CD4-positive, alpha-beta T cell treated with Interleukin-17A for 1 hour (primary cell): ENCODE results near the gene STIM2.
"Not testable (repeated sequence)": the region's sequence is repeated elsewhere in the genome, so short reads cannot be mapped to it uniquely, and the experiment has no call there.

ENCODE experiments used
- DNase-seq: peaks from one replicate; pipeline ENCODE4 v3.0.0-alpha.2; 2020

Gene STIM2

DNA sequence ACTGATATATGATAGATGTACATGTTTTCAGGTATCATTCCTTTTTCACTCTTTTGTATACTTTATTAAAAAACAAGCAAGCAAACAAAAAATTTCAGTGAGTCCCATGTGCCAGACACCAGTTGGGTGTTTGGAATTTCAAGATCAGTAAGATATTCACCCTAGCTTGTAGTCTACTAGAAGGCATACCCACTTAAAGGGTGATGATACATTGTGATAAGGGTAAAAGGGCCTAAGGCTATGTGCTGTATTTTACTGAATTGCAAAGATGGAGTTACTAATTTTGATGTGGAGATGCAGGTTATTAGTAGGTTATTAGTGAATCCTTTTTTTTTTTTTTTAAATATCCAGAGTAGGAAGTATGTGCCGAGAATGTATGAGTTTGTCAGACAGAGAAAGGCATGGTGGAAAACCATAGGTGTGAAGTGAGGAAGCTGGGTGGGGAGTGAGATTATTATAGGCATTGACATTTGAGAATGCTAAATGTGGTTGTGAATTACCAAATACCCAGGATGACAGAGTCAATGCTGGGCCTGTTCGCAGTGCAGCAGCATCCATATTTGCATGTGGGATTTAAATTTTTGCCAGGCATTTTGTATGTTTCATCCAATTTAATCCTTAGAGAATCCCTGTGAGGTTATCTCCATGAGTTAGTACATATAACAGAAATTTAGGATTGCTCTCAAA, 10.1 kb downstream of the STIM2 start:
- no peak for DNase-seq

DNA sequence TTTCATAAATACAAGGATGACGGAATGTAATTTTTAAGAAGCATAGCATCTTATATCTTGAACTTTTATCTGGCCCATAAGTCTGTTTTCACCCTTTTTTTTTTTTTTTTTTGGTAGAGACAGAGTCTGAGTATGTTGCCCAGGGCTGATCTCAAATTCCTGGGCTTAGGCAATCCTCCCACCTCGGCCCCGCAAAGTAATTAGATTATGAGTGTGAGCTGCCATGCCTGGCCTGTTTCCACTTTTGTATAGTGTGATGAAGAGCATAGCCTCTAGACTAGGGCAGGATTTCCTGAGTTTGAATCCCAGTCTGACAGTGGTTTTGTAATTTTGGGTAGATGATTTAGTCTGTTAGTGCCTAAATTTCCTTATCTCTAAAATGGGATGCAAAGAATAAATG, 11.0 kb downstream of the STIM2 start:
- DNase-seq = no peak

DNA sequence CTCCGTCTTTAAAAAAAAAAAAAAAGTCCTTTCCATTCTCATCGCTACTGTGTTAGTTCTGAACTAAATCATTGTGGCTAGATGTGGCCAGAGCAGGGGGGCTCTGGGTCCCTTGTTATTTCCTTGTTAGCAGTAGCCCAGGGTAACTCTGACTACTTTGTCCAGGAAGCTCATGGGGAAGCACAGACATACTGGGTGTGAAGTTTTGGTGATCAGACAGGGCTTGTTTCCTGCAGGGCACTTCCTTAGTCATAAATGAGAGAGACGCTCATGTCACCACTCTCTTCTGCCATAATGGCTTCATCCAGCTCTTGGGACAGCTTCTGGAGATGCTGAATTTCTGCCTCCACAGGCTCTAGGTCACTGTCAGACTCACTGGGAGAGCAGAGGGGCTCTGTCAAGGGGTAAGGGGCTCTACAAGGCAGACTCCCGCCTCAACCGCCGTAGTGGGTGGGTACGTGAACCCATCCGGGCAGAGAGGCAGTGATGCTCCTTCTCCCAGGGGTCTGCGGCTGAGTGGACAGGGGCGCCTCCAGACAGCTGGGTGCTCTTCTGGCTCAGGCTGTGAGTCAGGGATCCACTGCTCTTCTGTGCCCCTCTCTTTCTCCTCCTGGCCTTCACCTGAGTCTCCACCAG, 12.9 kb downstream of the STIM2 start:
- peak; percentile 92 for DNase-seq

DNA sequence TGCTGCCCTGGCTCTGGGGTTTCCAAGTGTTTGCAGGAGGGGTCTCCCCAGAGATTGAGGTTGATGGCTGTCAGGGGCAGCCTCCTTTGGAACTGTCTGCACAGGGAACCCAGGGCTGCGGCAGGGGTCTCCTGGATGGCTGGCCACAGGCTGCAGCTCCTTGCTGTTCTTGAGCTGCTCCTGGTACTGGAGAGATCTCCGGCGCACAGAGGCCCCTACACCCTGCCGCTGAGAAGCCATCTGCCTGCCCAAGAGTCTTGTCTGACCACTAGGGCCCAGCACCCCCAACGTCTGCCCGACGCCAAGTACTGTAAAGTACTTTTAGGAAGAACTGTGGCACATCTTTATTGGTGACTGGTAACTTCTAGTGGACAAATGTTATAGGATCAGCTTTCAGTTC, 13.5 kb downstream of the STIM2 start:
- no peak for DNase-seq

DNA sequence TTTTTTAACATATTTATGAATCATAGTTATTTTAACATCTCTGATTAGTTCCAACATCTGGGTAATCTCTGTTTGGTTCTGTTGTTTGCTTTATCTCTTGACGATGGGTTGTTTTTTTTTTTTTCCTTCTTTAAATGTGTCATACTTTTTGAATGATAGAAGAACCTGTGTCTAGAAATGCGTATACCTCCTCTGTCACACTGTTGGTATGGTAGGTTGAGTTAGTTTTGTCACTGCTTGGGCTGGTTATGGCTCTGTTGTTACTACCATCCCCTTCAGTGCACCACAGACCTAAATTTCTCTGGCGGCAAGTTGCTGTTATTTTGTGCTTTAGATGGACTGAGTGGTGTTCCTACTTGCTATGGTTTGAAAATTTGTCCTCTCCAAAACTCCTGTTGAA, 16.8 kb downstream of the STIM2 start:
- peak; percentile 42 for DNase-seq

DNA sequence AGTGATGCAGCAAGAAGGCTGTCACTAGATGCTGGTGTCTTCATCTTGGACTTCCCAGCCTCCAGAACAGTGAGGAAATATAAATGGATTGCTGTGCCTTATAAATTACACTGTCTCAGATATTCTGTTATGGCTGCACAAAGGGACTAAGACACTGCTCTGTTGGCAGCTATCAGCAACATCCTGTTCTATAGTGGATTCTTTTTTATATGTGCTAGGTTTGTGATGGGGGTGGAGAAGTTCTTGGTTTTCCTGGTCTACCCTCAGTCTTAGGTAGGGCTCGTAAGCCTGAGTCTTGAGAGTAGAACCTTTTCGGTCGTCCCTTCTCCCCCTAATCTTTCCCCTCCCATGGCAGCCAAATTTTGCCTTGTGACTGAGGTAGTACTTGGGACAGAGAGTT, 17.3 kb downstream of the STIM2 start:
- peak; percentile 49 for DNase-seq

DNA sequence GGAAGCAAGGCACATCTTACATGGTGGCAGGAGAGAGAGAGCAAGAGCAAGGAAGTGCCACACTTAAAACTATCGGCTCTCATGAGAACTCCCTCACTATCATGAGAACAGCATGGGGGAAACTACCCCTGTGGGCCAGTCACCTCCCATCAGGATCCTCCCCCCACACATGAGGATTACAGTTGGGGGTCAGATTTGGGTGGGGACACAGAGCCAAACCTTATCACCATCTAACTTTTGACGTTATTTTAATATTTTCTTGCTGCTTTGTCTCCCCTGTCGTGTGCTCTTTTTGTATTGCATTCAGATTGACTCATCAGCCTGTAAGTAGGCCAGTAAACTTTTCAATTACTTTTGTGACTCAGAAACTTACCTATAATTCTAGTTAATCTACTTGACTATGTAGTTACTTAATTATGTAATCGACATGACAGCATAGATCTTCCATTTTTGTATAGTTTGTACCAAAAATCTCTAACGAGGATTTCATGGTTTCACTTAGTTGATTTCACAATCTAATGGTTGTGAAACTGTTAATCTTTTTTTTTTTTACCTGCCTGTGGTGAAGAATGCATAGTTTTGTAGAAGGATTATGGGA, 18.3 kb downstream of the STIM2 start:
- peak; percentile 58 for DNase-seq

DNA sequence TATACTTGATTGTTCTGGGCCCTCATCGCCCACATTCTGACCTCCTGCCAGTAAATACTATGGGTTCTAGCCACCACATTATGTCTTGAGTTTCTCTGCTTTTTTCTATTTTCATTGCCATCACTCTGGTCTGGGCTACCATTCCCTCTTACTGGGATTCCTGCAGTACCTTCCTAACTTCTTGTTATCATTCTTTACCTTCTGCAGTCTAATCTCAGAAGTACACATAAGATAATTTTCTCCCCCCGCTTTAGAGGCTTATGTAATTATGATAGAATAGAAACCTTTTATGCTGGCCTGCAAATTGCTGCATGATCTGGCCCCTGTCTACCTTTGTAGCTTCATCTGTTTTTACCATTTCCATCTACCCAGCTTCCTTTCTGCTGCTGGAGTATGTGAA, 19.2 kb downstream of the STIM2 start:
- no peak for DNase-seq

DNA sequence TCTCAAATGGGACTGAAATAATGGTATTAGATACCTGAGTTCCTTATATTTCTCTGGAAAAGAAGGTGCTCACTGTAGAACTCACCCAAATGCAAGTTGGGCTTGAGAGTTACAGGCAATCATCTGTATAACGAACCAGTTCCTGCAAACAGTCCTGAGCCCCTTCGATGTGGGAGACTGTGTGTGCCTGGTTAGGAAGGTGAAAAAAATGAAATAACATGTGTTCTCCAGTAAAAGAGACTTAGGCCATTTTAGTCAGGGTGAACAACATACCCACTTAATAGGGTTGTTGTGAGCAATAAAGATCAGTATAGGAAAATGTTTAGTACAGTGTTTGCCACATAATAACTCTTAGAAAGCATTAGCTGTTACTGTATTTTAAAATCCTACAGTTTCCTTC, 23.4 kb downstream of the STIM2 start:
- peak; percentile 36 for DNase-seq

DNA sequence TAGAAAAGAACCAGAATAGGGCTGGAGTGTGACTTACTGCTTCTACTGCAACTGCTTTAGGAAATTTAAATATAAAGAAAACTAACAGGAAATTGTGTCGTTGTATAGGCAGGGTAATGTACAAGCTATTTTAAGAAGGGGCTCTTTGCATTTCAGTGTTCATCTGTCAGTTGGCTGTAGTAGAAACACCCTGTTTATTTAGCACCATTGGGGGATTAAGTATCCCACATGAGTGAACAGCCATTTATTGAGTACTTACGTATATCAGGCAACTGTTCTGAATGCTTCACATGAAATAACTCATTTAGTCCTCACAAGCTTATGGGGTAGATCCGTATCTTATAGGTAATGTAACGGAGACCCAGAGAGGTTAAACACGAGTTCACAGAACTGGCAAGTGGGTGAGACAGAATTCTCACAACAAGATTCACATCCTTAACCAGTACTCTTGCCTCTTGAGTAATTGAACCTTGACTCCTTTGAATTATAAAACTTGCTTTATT, 23.9 kb downstream of the STIM2 start:
- peak; percentile 79 for DNase-seq

DNA sequence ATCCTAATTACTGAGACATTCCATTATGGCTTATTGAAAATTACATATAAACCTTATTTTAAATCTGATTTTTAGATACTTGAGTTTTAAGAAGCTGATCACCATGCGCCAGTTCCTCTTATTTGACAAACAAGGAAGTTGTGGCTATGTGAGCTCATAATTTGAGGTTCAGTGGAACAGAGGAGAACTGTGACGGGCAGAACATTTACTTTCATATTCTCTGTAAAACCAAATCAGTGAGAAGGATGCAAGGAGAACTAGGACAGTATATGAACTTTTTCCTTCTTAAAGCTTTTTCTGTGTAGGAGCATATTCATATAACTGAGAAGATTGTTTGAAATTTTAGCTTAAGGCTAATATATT, 25.3 kb downstream of the STIM2 start:
- DNase-seq = peak; percentile 89

DNA sequence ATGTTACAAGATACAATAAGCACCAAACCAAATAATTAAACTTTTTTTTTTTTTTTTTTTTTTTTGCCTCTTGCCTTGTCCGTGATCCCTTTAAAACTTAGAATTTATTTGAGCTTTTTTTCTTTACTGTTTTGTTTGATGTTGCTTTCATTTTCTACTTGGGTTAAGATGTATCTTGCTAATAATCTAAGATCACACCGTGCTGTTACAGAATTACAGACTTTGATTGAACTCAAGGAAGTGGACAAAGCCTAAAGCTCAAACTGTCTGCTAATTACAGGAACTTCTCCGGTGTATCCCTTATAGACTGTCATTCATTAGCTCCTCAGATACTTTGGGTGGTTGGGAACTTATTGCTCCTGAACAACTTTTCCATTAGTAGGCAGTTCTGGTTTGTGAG, 26.5 kb downstream of the STIM2 start:
- peak; percentile 70 for DNase-seq

DNA sequence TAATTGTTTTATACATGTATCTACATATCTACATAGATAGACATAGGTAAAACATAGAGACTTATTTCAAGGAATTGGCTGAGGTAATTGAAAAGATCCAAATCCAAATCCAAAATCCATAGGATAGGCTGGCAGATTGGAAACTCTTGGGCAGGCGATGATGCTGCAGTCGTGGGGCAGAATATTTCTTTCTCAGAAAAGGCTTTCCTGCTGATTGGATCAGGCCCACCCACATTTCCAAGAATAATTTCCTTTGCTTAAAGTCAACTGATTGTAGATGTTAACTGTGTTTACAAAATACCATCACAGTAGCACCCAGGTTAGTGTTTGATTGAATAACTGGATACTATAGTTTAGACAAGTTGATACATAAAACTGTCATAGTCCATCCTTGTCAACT, 27.2 kb downstream of the STIM2 start:
- no peak for DNase-seq

DNA sequence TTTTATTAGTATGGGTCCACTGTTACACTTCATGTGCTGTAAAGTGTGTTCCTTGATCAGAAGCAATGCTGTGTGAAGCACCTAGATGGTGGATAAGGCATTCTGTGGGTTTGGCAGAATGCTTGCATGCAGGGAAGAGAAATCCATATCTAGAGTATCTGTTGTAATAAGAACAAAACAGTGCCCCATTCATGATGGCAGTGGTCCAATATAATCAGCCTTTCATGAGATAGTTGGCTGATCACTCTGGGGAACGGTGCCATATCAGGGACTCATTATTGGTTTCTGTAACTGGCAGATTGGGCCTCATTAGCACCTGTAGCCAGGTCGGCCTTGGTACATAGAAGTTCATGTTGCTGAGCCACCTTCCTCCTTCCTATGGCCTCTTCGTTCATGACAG, 28.7 kb downstream of the STIM2 start:
- no peak for DNase-seq

DNA sequence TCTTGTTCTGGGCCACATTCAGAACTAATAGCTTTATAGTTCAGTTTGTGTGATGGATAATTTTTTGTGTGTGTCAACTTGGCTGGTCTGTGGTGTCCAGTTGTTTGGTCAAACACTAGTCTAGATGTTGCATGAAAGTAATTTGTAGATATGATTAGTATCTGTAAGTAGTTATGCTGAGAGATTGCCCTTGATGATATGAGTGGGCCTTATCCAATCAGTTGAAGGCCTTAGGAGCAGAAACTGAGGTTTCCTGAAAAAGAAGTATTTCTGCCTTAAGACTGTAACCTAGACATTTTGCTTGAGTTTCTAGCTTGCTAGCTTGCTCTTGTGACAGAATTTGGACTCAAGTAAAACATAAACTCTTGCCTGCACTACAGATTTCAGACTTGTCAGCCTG, 30.4 kb downstream of the STIM2 start:
- DNase-seq = no peak

DNA sequence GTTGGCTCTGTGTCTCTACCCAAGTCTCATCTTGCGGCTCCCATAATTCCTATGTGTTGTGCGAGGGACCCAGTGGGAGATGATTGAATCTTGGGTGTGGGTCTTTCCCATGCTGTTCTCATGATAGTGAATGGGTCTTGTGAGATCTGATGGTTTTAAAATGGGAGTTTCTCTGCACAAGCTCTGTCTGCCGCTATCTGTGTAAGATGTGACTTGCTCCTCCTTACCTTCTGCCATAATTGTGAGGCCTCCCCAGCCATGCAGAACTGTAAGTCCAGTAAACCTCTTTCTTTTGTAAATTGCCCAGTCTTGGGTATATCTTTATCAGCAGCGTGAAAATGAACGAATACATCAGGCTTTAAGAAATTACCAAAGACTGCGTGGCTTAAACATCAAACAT, 31.2 kb downstream of the STIM2 start:
- DNase-seq = no peak

DNA sequence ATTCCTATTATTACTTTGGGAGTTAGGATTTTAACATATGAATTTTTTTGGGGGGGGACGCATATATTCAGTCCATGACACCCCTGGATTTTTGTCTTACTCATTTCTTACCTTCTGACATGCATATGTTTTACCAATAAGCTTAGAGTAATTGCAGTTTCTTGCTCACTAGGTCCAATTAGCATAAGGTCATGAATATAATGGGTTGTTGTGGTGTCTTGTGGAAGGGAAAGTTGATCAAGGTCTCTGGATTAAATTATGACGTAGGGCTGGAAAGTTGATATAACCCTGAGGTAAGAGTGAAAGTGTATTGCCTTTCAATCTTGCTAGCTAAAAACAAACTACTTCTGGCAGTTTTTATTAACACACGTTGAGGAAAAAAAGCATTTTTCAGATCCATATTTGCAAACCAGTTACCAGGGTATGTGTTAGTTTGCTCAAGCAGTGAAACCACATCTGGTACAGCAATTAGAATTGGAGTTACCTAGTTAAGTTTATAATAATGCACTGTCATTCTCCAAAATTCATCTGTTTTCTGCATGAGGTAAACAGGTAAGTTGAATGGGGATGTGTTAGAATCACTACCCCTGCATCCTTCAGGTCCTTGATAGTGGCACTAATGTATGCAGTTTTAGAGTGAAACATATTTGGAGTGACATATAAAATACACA, 32.0 kb downstream of the STIM2 start:
- DNase-seq = no peak

DNA sequence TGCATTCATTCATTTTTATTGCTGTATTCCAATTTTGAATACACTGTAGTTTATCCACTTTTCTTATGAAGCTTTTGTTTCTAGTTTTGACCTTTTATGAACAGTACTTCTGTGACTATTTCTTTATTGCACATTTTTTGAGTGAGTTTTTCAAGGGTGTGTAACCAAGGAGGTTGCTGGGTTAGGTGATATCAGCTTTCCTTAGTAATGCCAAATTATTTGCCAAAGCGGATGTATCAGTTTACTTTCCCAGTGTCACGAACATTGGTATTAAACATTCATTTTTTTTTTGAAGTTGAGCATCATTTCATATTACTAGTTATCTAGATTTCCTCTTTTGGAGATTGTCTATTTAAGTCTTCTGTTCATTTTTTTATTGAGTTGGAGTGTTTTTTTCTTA, 32.9 kb downstream of the STIM2 start:
- no peak for DNase-seq

DNA sequence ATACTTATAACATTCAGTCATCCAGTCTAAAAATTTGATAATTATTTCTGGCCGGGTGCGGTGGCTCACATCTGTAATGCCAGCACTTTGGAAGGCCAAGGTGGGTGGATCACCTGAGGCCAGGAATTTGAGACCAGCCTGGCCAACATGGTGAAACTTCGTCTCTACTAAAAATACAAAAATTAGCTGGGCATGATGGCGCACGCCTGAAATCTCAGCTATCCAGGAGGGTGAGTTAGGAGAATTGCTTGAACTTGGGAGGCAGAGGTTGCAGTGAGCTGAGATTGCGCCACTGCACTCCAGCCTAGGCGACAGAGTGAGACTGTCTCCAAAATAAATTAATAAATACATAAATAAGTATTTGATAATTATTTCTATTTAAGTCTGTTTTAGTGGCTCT, 34.2 kb downstream of the STIM2 start:
- DNase-seq = not testable (repeated sequence)

DNA sequence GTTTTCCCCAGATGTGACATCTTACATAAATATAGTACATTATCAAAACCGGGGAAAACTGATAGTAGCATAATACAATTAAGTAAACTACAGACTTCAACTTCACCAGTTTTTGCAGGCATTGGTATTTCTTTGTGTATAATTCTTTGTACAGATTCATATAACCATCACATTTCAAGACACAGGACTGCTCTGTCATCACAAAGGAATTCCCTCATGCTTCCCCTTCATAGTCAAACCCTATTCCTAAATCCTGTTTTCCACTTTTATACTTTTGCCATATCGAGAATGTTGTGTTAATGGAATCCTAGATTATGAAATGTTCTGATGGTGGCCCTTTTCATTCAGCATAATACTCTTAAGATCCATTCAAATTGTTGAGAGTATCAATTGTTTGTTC, 36.0 kb downstream of the STIM2 start:
- DNase-seq = no peak

DNA sequence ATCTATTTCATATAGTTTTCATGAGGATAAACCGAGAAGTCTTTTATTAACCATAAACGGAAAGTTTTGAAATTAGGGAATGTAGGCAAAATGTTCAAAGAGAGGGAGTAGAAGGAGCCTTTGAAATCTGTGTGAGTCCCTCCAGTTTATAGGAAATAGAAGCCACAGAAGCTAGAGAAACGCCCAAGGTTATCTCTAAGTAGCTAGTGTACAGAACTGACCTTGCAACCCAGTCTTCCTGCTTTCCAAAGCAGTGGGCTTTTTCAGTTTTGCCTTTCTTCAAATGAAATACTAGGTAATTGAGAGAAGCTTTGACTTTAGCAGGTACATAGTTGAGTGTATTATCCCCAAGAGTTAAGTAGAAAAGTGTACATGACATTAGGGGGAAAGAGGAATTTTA, 39.4 kb downstream of the STIM2 start:
- DNase-seq = no peak

DNA sequence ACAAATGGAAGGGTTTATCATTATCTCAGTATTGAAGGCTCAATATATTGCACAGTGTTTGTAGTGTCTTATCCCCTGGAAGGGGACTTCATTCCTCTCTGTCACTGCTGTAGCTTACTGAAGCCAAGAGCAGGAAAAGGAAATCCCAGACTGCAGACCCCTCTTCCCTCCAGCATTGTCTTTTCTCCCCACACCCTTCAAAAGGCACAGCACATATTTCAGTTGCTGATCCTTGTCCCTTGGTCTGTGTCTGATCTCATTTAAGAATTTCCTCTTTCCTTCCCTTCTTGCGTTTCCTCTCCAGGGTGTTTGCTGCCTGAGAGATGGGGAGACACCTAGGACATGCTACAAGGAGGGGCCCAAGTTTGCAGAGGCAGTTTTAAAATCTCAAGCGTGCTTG, 40.1 kb downstream of the STIM2 start:
- DNase-seq = no peak

DNA sequence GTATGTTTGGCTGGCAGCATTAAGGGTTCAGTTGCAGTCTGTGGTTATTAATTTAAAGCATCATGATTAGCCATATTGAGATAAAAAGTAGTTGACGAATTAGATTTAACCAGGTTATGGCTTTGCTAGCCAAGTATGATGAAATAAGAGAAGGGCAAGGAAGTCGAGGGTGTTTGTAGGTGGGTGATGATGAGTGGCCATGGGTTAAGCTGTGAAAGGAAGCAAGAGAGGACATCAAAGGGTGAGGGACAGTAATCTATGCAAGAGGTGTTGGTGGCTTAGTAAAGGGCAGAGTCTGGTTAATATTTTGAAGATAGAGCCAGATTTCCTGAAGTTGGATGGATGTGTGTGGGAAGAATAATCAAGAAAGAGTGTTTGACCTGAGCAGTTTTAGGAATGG, 44.5 kb downstream of the STIM2 start:
- peak; percentile 27 for DNase-seq
